Ovary (tissue), 3 donors: ENCODE results near the gene BGN.

Experiments used
- CTCF ChIP-seq, 3 donors: fragments of 450-650 bp in 2 of 3; fragments of 200-600 bp in 1 of 3; IDR thresholded peaks; one replicate each; pipeline versions ENCODE4 v1.5.1 to v1.8.0; 2016 to 2022; ENCODE audit warnings: antibody characterized with exemption in 3 of 3, mild to moderate bottlenecking in 1 of 3
- EP300 ChIP-seq: sonication (generic); formaldehyde crosslinking; IDR thresholded peaks from one replicate; pipeline ENCODE4 v1.6.1; 2017; ENCODE audit warnings: antibody characterized with exemption
- POLR2A ChIP-seq: fragments of 450-650 bp; IDR thresholded peaks from one replicate; pipeline ENCODE4 v1.6.1; 2017; ENCODE audit warnings: antibody characterized with exemption, mild to moderate bottlenecking, moderate library complexity
- donor health status: DM: no; HTN: no; CAD: no.

GRCh38 chrX:153514259-153514658 is 19.5 kb downstream of the BGN start:
- TF ChIP-seq EP300: no peak
- no peak for TF ChIP-seq CTCF (IDR thresholded peaks at IDR 0.05)
- TF ChIP-seq POLR2A: no peak
